Thyroid gland (tissue), 4 donors: Measurements from ENCODE around the gene TOGARAM1. TPM values are rescaled to one million over a fixed set of nuclear protein-coding genes. Genes with fewer than 3 reads are reported as not detected.
A peak's percentile ranks its signal among the peaks of the same experiment; 100 is the strongest.

Experiments
- DNase-seq, 2 donors: peaks; one replicate each; pipeline ENCODE4 v3.0.0-alpha.2; 2019
- H3K27ac ChIP-seq, 3 donors: fragments of 200-600 bp; sonication (generic); 1 replicate in 2 of 3; 2 replicates in 1 of 3; pipeline ENCODE4 v1.5.1; 2016 to 2019; ENCODE audit warnings: mild to moderate bottlenecking in 1 of 3, moderate library complexity in 1 of 3
- H3K27me3 ChIP-seq: fragments of 200-600 bp; sonication (generic); one replicate; pipeline ENCODE4 v1.5.1; 2019
- H3K36me3 ChIP-seq, 2 donors: fragments of 200-600 bp; sonication (generic); one replicate each; pipeline ENCODE4 v1.5.1; 2016 to 2019
- H3K4me1 ChIP-seq, 2 donors: fragments of 200-600 bp; sonication (generic); one replicate each; pipeline ENCODE4 v1.5.1; 2017 to 2019
- H3K4me3 ChIP-seq, 3 donors: fragments of 200-600 bp; sonication (generic); replicated peaks in 1 of 3; 1 replicate in 2 of 3; 2 replicates in 1 of 3; pipeline ENCODE4 v1.5.1; 2016; ENCODE audit warnings: mild to moderate bottlenecking in 1 of 3
- H3K9me3 ChIP-seq: fragments of 200-600 bp; sonication (generic); one replicate; pipeline ENCODE4 v1.5.1; 2017
- POLR2A ChIP-seq, 2 donors: fragments of 450-650 bp; IDR thresholded peaks; one replicate each; pipeline ENCODE4 v1.6.1; 2017; ENCODE audit warnings: antibody characterized with exemption in 2 of 2, mild to moderate bottlenecking in 2 of 2, moderate library complexity in 1 of 2
- WGBS, 2 donors: methylation state at CpG; one replicate each; pipeline ENCODE4 v1.1.5; 2017; 5-methylcytosine and 5-hydroxymethylcytosine counted together
- intact Hi-C: fragments of 100-400 bp; cut with DNase I; formaldehyde crosslinking; loops from one replicate; pipeline ENCODE4 v1.15.1; 2023
- total RNA-seq, 4 donors: library from RNA; depleted of rRNA; stranded (reverse); fragments of >200 nt; gene quantifications; one replicate each; pipeline ENCODE4 v1.2.3, GENCODE V29; 2016
- TF ChIP-seq, protein P1 (sequence below), 6 experiments: fragments of 200-600 bp in 3 of 6; fragments of 450-650 bp in 3 of 6; sonication (generic) in 3 of 6; IDR thresholded peaks; one replicate each; pipeline ENCODE4 v1.5.1; 2016 to 2019; ENCODE audit warnings: antibody characterized with exemption in 6 of 6, mild to moderate bottlenecking in 2 of 6, inconsistent platforms in 1 of 6, moderate library complexity in 1 of 6

TOGARAM1 gene
- total RNA-seq, 4 donors from 2014 or later = 30.3 to 54.8 (median 36.2) TPM

- 96 to 97% methylated on average over 3 of the region's 3 CpGs for WGBS, 2 donors
- intact Hi-C loops = no loop called here
- no peak overlapping the region for H3K27ac ChIP-seq
- no peaks in the 10 kb centered on the region for H3K36me3 ChIP-seq
- peaks cover 10 to 18% of the 10 kb centered on the region in 2 donors for H3K4me1 ChIP-seq
- DNase-seq = no peak
- H3K4me3 ChIP-seq = no peak overlapping the region
- H3K9me3 ChIP-seq = no peaks in the 10 kb centered on the region
- TF ChIP-seq, protein P1, sequence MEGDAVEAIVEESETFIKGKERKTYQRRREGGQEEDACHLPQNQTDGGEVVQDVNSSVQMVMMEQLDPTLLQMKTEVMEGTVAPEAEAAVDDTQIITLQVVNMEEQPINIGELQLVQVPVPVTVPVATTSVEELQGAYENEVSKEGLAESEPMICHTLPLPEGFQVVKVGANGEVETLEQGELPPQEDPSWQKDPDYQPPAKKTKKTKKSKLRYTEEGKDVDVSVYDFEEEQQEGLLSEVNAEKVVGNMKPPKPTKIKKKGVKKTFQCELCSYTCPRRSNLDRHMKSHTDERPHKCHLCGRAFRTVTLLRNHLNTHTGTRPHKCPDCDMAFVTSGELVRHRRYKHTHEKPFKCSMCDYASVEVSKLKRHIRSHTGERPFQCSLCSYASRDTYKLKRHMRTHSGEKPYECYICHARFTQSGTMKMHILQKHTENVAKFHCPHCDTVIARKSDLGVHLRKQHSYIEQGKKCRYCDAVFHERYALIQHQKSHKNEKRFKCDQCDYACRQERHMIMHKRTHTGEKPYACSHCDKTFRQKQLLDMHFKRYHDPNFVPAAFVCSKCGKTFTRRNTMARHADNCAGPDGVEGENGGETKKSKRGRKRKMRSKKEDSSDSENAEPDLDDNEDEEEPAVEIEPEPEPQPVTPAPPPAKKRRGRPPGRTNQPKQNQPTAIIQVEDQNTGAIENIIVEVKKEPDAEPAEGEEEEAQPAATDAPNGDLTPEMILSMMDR (IDR thresholded peaks at IDR 0.05) = no peak
- TF ChIP-seq POLR2A (IDR thresholded peaks at IDR 0.05) = no peak
- no peaks in the 10 kb centered on the region for H3K27me3 ChIP-seq
Observed at GRCh38 chr14:44956866-44957265, 5.1 kb upstream of the TOGARAM1 start.

DNA sequence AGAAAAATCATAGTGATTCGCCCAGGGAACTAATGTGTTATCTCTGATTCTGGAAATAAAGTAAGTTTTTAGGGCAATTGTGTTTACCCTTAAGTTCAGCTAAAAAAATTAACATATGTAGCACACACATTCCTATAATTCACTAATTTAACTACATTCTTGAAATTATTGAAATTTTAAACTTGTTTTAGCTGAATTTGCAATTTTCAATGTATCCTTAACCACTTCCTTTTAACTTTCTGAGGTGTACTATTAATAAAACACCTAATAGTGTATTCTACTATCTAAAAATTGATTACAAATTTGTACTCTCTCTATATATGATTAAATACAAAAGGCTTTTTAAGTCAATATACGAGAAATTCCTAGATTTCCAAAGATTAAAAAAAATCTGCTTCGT is 2.5 kb upstream of the TOGARAM1 start:
- no peak for DNase-seq
- TF ChIP-seq, protein P1 (IDR thresholded peaks at IDR 0.05) = no peak
- no peak for TF ChIP-seq POLR2A (IDR thresholded peaks at IDR 0.05)
- Histone ChIP-seq H3K4me1 (peaks cover 10 to 25% of the 10 kb centered on the region in 2 donors), H3K36me3 (no peaks in the 10 kb centered on the region), H3K4me3 (no peak overlapping the region), H3K27me3 (no peaks in the 10 kb centered on the region), H3K9me3 (no peaks in the 10 kb centered on the region), H3K27ac (no peak overlapping the region)
- intact Hi-C loops = no loop called here
- WGBS, 2 donors = 90 to 92% methylated on average over 3 of the region's 3 CpGs

GRCh38 chr14:44960146-44960545 is 1.8 kb upstream of the TOGARAM1 start:
- no peaks in the 10 kb centered on the region for H3K27me3 ChIP-seq
- H3K9me3 ChIP-seq = no peaks in the 10 kb centered on the region
- intact Hi-C loops = loop anchor here (5.0 kb wide), 1 partner anchor 172 kb away; the partner anchor contains the start of gene FKBP3
- H3K4me1 ChIP-seq = peaks cover 10 to 28% of the 10 kb centered on the region in 2 donors
- DNase-seq = no peak
- WGBS, 2 donors = 43 to 50% methylated on average over 2 of the region's 2 CpGs
- H3K36me3 ChIP-seq = no peaks in the 10 kb centered on the region
- peak overlapping the region in 1 of 3 donors; percentile 83 for H3K4me3 ChIP-seq
- TF ChIP-seq, protein P1 (IDR thresholded peaks at IDR 0.05) = no peak
- no peak for TF ChIP-seq POLR2A (IDR thresholded peaks at IDR 0.05)
- no peak overlapping the region for H3K27ac ChIP-seq

DNA sequence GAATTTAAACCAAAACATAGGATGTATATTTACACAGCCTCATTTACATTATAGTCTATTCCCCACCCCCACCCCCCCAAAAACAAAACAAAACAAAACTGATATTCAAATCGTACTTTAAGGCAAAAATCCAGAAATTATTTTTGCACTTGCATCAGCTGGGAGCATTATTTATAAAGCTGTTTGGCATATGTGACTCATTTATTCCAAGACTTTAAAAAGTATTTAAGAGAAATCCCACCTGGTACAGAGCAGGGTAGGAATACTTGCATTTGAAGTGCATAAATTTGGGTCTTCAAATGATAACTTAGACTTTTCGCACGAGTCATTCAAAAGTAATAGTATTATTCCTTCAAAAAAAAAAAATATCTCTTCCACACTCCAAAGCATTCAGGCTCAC is 1.3 kb upstream of the TOGARAM1 start:
- peak overlapping the region; percentile 32 to 83 (median 50) for H3K4me3 ChIP-seq
- DNase-seq = no peak
- H3K9me3 ChIP-seq = no peaks in the 10 kb centered on the region
- no peaks in the 10 kb centered on the region for H3K36me3 ChIP-seq
- WGBS, 2 donors = 2 to 5% methylated on average over 3 of the region's 3 CpGs
- TF ChIP-seq POLR2A (IDR thresholded peaks at IDR 0.05) = no peak
- TF ChIP-seq, protein P1 (IDR thresholded peaks at IDR 0.05) = no peak
- intact Hi-C loops = loop anchor here (5.0 kb wide), 1 partner anchor 172 kb away; the partner anchor contains the start of gene FKBP3
- no peaks in the 10 kb centered on the region for H3K27me3 ChIP-seq
- H3K4me1 ChIP-seq = peaks cover 10 to 33% of the 10 kb centered on the region in 2 donors
- peak overlapping the region in 2 of 3 donors; percentile 64 to 84 for H3K27ac ChIP-seq

- intact Hi-C loops = loop anchor here (5.0 kb wide), 1 partner anchor 171 kb away; the partner anchor contains the start of gene FKBP3
- H3K9me3 ChIP-seq = no peaks in the 10 kb centered on the region
- no peaks in the 10 kb centered on the region for H3K27me3 ChIP-seq
- peak overlapping the region; percentile 32 to 83 (median 50) for H3K4me3 ChIP-seq
- peak; percentile 66 to 69 for DNase-seq
- H3K27ac ChIP-seq = peak overlapping the region; percentile 38 to 84 (median 64)
- TF ChIP-seq POLR2A (IDR thresholded peaks at IDR 0.05) = no peak
- TF ChIP-seq, protein P1 (IDR thresholded peaks at IDR 0.05) = no peak
- H3K4me1 ChIP-seq = peaks cover 14 to 36% of the 10 kb centered on the region in 2 donors
- 0 to 1% methylated on average over 14 of the region's 14 CpGs for WGBS, 2 donors
- no peaks in the 10 kb centered on the region for H3K36me3 ChIP-seq
Observed at GRCh38 chr14:44961151-44961553, 838 bp upstream of the TOGARAM1 start.
